RWPE1 (cell line): ENCODE results near the gene HBE1.

Experiments
- CTCF ChIA-PET: fragments of 350-600 bp; sonication (Branson Sonifier 250); formaldehyde crosslinking; extraction: SDS; loops from one replicate; lab custom pipeline; 2021; lab: Yijun Ruan, JAX
- POLR2A ChIA-PET: fragments of 400-600 bp; formaldehyde crosslinking; extraction: SDS; loops from one replicate; lab custom pipeline; 2020; ENCODE audit warnings: antibody characterized with exemption; ENCODE audit not compliant: low non-redundant PET; lab: Yijun Ruan, JAX
- DNase-seq: peaks from one replicate; pipeline ENCODE4 v3.0.0; 2012; ENCODE audit warnings: low spot score
- H3K27ac ChIP-seq: fragments of 450-650 bp; 2 replicates; pipeline ENCODE4 v1.5.1; 2017
- TF ChIP-seq, protein P1 (sequence below): fragments of 450-650 bp; conservative IDR thresholded peaks from 2 replicates; pipeline ENCODE4 v1.5.1; 2017; ENCODE audit warnings: low read depth, mild to moderate bottlenecking

The HBE1 gene

DNA sequence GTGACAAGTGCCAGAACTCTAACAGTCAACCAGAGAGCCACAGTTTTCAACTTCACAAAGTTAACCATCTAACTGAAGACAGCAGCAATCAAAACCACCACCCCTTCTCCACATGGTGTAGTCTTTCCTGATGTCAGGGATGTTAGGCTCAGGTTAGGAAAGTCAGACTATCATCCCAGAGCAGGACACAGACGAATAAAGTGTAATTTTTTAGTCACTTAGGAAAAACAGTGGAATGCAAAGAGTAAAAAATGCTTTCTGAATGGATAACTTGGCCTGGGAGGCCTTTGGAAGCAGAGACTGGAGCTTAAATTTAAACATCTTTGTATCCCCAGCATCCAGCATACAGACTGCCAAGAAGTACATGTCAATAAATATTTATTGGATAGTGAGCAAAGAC, 16.6 kb upstream of the HBE1 start:
- H3K27ac ChIP-seq = no peak overlapping the region
- no peak for DNase-seq
- ChIA-PET POLR2A (no interaction called here), CTCF (no interaction called here)
- TF ChIP-seq, protein P1, sequence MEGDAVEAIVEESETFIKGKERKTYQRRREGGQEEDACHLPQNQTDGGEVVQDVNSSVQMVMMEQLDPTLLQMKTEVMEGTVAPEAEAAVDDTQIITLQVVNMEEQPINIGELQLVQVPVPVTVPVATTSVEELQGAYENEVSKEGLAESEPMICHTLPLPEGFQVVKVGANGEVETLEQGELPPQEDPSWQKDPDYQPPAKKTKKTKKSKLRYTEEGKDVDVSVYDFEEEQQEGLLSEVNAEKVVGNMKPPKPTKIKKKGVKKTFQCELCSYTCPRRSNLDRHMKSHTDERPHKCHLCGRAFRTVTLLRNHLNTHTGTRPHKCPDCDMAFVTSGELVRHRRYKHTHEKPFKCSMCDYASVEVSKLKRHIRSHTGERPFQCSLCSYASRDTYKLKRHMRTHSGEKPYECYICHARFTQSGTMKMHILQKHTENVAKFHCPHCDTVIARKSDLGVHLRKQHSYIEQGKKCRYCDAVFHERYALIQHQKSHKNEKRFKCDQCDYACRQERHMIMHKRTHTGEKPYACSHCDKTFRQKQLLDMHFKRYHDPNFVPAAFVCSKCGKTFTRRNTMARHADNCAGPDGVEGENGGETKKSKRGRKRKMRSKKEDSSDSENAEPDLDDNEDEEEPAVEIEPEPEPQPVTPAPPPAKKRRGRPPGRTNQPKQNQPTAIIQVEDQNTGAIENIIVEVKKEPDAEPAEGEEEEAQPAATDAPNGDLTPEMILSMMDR = no peak

GRCh38 chr11:5285703-5286340, 16.1 kb upstream of the HBE1 start:
- CTCF ChIA-PET = no interaction called here
- H3K27ac ChIP-seq = peak overlapping the region; percentile 65; the same call in 1 of the 2 replicates

DNA sequence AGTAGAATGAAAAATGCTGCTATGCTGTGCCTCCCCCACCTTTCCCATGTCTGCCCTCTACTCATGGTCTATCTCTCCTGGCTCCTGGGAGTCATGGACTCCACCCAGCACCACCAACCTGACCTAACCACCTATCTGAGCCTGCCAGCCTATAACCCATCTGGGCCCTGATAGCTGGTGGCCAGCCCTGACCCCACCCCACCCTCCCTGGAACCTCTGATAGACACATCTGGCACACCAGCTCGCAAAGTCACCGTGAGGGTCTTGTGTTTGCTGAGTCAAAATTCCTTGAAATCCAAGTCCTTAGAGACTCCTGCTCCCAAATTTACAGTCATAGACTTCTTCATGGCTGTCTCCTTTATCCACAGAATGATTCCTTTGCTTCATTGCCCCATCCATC, 14.9 kb upstream of the HBE1 start:
- POLR2A ChIA-PET = no interaction called here
- no peak overlapping the region for H3K27ac ChIP-seq
- CTCF ChIA-PET = interaction anchor here (0.9 kb wide), 1 partner anchor 75 kb away, joined by 3 read pairs; no protein-coding TSS in a partner anchor
- DNase-seq = no peak
- TF ChIP-seq, protein P1 = no peak

More at GRCh38 chr11:5285703-5286340, 16.1 kb upstream of the HBE1 start:
- TF ChIP-seq, protein P1 = no peak
- POLR2A ChIA-PET = no interaction called here
- peak; percentile 42 for DNase-seq

DNA sequence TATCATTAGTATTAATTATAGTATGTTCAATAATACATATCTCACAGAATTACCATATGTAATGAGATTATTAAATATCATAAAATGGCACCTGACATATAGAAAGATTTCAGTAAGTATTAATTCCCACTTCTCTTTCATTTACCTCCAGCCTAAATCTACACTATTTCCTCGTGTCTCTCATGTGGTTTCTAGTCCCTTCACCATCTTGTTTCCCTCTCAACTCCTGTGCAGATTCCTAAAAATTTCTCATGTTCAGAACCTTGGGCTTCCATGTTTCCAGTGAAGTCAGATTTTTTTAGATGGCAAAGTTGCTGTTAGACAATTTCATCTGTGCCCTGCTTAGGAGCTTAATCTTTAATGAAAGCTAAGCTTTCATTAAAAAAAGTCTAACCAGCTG, 14.1 kb upstream of the HBE1 start:
- POLR2A ChIA-PET = no interaction called here
- CTCF ChIA-PET = no interaction called here
- no peak for DNase-seq
- no peak overlapping the region for H3K27ac ChIP-seq
- TF ChIP-seq, protein P1 = no peak

- DNase-seq = no peak
- ChIA-PET POLR2A (no interaction called here), CTCF (no interaction called here)
- TF ChIP-seq, protein P1 = no peak
- H3K27ac ChIP-seq = no peak overlapping the region
These were observed 13.3 kb upstream of the HBE1 start for GRCh38 chr11:5283086-5283485.

DNA sequence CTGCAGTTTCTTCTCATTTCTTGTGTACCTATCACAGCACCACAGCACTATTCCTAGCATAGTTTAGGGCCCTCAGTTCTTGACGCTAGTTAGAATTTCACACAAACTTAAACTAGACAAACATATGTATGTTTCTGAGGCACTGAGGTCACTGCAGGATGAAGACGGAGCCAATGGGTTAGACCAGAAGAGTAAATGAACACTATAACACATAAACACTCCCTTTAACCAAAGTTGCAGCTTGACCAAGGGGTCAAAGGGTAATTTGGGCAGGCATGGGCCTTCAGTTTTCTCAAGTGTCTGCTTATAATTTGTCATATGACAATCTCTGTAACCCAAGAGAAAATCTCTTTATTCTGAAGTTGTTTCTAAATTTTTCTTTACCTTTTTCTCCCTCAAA, 12.9 kb upstream of the HBE1 start:
- DNase-seq = no peak
- H3K27ac ChIP-seq = no peak overlapping the region
- ChIA-PET CTCF (no interaction called here), POLR2A (no interaction called here)
- TF ChIP-seq, protein P1 = no peak
